Measurements from ENCODE around the gene FRAT2.

Gene FRAT2

GRCh38 chr10:97332591-97333350 lies 1.8 kb downstream of the FRAT2 start:
- H3K36me3 ChIP-seq (ENCODE audit: insufficient read depth, insufficient read length, low read length): no peaks in the 10 kb centered on the region
- no peaks in the 10 kb centered on the region for H3K9me3 ChIP-seq (ENCODE audit: insufficient read depth, low read length)
- TF ChIP-seq YY1 (IDR thresholded peaks at IDR 0.05; ENCODE audit: insufficient read depth, insufficient read length): no peak
- no peak for TF ChIP-seq SUZ12 (IDR thresholded peaks at IDR 0.05; ENCODE audit: extremely low read depth, insufficient read depth, insufficient read length)
- TF ChIP-seq ZNF274 (IDR thresholded peaks at IDR 0.05; ENCODE audit: low read depth, low read length): no peak
- peak overlapping the region; percentile 88 for H3K4me3 ChIP-seq (ENCODE audit: insufficient read length, low read depth)
- H3K9ac ChIP-seq (ENCODE audit: insufficient read length, low read depth): peak overlapping the region; percentile 96
- H3K27me3 ChIP-seq (ENCODE audit: insufficient read depth, insufficient read length): no peaks in the 10 kb centered on the region
- no peak for DNase-seq (ENCODE audit: low read depth, low spot score)
- H3K4me1 ChIP-seq (ENCODE audit: insufficient read depth, insufficient read length): no peaks in the 10 kb centered on the region

GRCh38 chr10:97331153-97331703 lies 3.3 kb downstream of the FRAT2 start:
- peak overlapping the region; percentile 42 for H3K9ac ChIP-seq (ENCODE audit: insufficient read length, low read depth)
- no peaks in the 10 kb centered on the region for H3K9me3 ChIP-seq (ENCODE audit: insufficient read depth, low read length)
- peak overlapping the region; percentile 88 for H3K4me3 ChIP-seq (ENCODE audit: insufficient read length, low read depth)
- no peak for DNase-seq (ENCODE audit: low read depth, low spot score)
- H3K4me1 ChIP-seq (ENCODE audit: insufficient read depth, insufficient read length): no peaks in the 10 kb centered on the region
- no peaks in the 10 kb centered on the region for H3K27me3 ChIP-seq (ENCODE audit: insufficient read depth, insufficient read length)
- H3K36me3 ChIP-seq (ENCODE audit: insufficient read depth, insufficient read length, low read length): no peaks in the 10 kb centered on the region
- TF ChIP-seq YY1 (IDR thresholded peaks at IDR 0.05; ENCODE audit: insufficient read depth, insufficient read length) (no peak), SUZ12 (IDR thresholded peaks at IDR 0.05; ENCODE audit: extremely low read depth, insufficient read depth, insufficient read length) (no peak), ZNF274 (IDR thresholded peaks at IDR 0.05; ENCODE audit: low read depth, low read length) (no peak)

- Histone ChIP-seq H3K4me1 (ENCODE audit: insufficient read depth, insufficient read length) (no peaks in the 10 kb centered on the region), H3K27me3 (ENCODE audit: insufficient read depth, insufficient read length) (no peaks in the 10 kb centered on the region), H3K9me3 (ENCODE audit: insufficient read depth, low read length) (no peaks in the 10 kb centered on the region), H3K4me3 (ENCODE audit: insufficient read length, low read depth) (no peak overlapping the region), H3K36me3 (ENCODE audit: insufficient read depth, insufficient read length, low read length) (no peaks in the 10 kb centered on the region), H3K9ac (ENCODE audit: insufficient read length, low read depth) (no peak overlapping the region)
- TF ChIP-seq YY1 (IDR thresholded peaks at IDR 0.05; ENCODE audit: insufficient read depth, insufficient read length): no peak
- no peak for TF ChIP-seq SUZ12 (IDR thresholded peaks at IDR 0.05; ENCODE audit: extremely low read depth, insufficient read depth, insufficient read length)
- TF ChIP-seq ZNF274 (IDR thresholded peaks at IDR 0.05; ENCODE audit: low read depth, low read length): no peak
- no peak for DNase-seq (ENCODE audit: low read depth, low spot score)
Observed at GRCh38 chr10:97329766-97330165, 4.8 kb downstream of the FRAT2 start.

GRCh38 chr10:97328646-97329453 lies 5.7 kb downstream of the FRAT2 start:
- no peak for DNase-seq (ENCODE audit: low read depth, low spot score)
- H3K4me1 ChIP-seq (ENCODE audit: insufficient read depth, insufficient read length): no peaks in the 10 kb centered on the region
- H3K27me3 ChIP-seq (ENCODE audit: insufficient read depth, insufficient read length): no peaks in the 10 kb centered on the region
- H3K4me3 ChIP-seq (ENCODE audit: insufficient read length, low read depth): no peak overlapping the region
- H3K9ac ChIP-seq (ENCODE audit: insufficient read length, low read depth): no peak overlapping the region
- H3K36me3 ChIP-seq (ENCODE audit: insufficient read depth, insufficient read length, low read length): no peaks in the 10 kb centered on the region
- TF ChIP-seq ZNF274 (IDR thresholded peaks at IDR 0.05; ENCODE audit: low read depth, low read length): no peak
- no peak for TF ChIP-seq SUZ12 (IDR thresholded peaks at IDR 0.05; ENCODE audit: extremely low read depth, insufficient read depth, insufficient read length)
- no peak for TF ChIP-seq YY1 (IDR thresholded peaks at IDR 0.05; ENCODE audit: insufficient read depth, insufficient read length)
- H3K9me3 ChIP-seq (ENCODE audit: insufficient read depth, low read length): no peaks in the 10 kb centered on the region

- no peaks in the 10 kb centered on the region for H3K36me3 ChIP-seq (ENCODE audit: insufficient read depth, insufficient read length, low read length)
- TF ChIP-seq YY1 (IDR thresholded peaks at IDR 0.05; ENCODE audit: insufficient read depth, insufficient read length) (no peak), SUZ12 (IDR thresholded peaks at IDR 0.05; ENCODE audit: extremely low read depth, insufficient read depth, insufficient read length) (no peak), ZNF274 (IDR thresholded peaks at IDR 0.05; ENCODE audit: low read depth, low read length) (no peak)
- H3K4me3 ChIP-seq (ENCODE audit: insufficient read length, low read depth): no peak overlapping the region
- DNase-seq (ENCODE audit: low read depth, low spot score): no peak
- H3K27me3 ChIP-seq (ENCODE audit: insufficient read depth, insufficient read length): no peaks in the 10 kb centered on the region
- H3K9me3 ChIP-seq (ENCODE audit: insufficient read depth, low read length): no peaks in the 10 kb centered on the region
- no peak overlapping the region for H3K9ac ChIP-seq (ENCODE audit: insufficient read length, low read depth)
- H3K4me1 ChIP-seq (ENCODE audit: insufficient read depth, insufficient read length): no peaks in the 10 kb centered on the region
Observed at GRCh38 chr10:97327348-97328294, 6.9 kb downstream of the FRAT2 start.

- Histone ChIP-seq H3K9me3 (ENCODE audit: insufficient read depth, low read length) (no peaks in the 10 kb centered on the region), H3K9ac (ENCODE audit: insufficient read length, low read depth) (no peak overlapping the region), H3K27me3 (ENCODE audit: insufficient read depth, insufficient read length) (peaks cover 8% of the 10 kb centered on the region), H3K4me1 (ENCODE audit: insufficient read depth, insufficient read length) (peaks cover 2% of the 10 kb centered on the region), H3K4me3 (ENCODE audit: insufficient read length, low read depth) (no peak overlapping the region), H3K36me3 (ENCODE audit: insufficient read depth, insufficient read length, low read length) (no peaks in the 10 kb centered on the region)
- DNase-seq (ENCODE audit: low read depth, low spot score): no peak
- no peak for TF ChIP-seq SUZ12 (IDR thresholded peaks at IDR 0.05; ENCODE audit: extremely low read depth, insufficient read depth, insufficient read length)
- no peak for TF ChIP-seq ZNF274 (IDR thresholded peaks at IDR 0.05; ENCODE audit: low read depth, low read length)
Observed at GRCh38 chr10:97325754-97326153, 8.8 kb downstream of the FRAT2 start.
